Measurements from ENCODE around the gene OR7D4. TPM values are rescaled to one million over a fixed set of nuclear protein-coding genes. Genes with fewer than 3 reads are reported as not detected.
"Not testable (repeated sequence)": the region's sequence is repeated elsewhere in the genome, so short reads cannot be mapped to it uniquely, and the experiment has no call there.

The OR7D4 gene
- not detected for total RNA-seq
- long read RNA-seq, result 0 reads

GRCh38 chr19:9219489-9219888 lies at the start of gene OR7D4:
TSS of gene OR7D4 (minus strand) at chr19:9219589. CDS start at chr19:9214837, 4,752 bp downstream.
- no peak for DNase-seq (ENCODE audit: low spot score)

- DNase-seq (ENCODE audit: low spot score), result no peak
These were observed 31.8 kb upstream of the OR7D4 start for GRCh38 chr19:9251236-9251635.

- no peak for DNase-seq (ENCODE audit: low spot score)
These were observed 31.2 kb upstream of the OR7D4 start, which contains the start of gene OR7E24 for GRCh38 chr19:9250630-9251029. TSS of gene OR7E24 (plus strand) at chr19:9250930. CDS start at chr19:9251044, 114 bp downstream.

GRCh38 chr19:9205501-9206113 lies 13.8 kb downstream of the OR7D4 start:
- no peak for DNase-seq (ENCODE audit: low spot score)

- not testable (repeated sequence) for DNase-seq (ENCODE audit: low spot score)
These were observed 21.3 kb downstream of the OR7D4 start for GRCh38 chr19:9198044-9198443.

- no peak for DNase-seq (ENCODE audit: low spot score)
These were observed 29.9 kb downstream of the OR7D4 start for GRCh38 chr19:9189535-9189934.

GRCh38 chr19:9187191-9187590 lies 32.2 kb downstream of the OR7D4 start:
- DNase-seq (ENCODE audit: low spot score), result no peak

GRCh38 chr19:9183000-9183399 lies 36.4 kb downstream of the OR7D4 start:
- no peak for DNase-seq (ENCODE audit: low spot score)

- no peak for DNase-seq (ENCODE audit: low spot score)
These were observed 40.5 kb downstream of the OR7D4 start, which contains the start of gene OR7D2 for GRCh38 chr19:9178901-9179300. TSS of gene OR7D2 (plus strand) at chr19:9178979. CDS start at chr19:9185782, 6,803 bp downstream.

GRCh38 chr19:9175326-9175725 lies 44.1 kb downstream of the OR7D4 start:
- no peak for DNase-seq (ENCODE audit: low spot score)

- DNase-seq (ENCODE audit: low spot score), result no peak
These were observed 47.9 kb downstream of the OR7D4 start for GRCh38 chr19:9171393-9171991.

- DNase-seq (ENCODE audit: low spot score), result no peak
These were observed 52.5 kb downstream of the OR7D4 start for GRCh38 chr19:9166846-9167245.

GRCh38 chr19:9165261-9165660 lies 54.1 kb downstream of the OR7D4 start:
- DNase-seq (ENCODE audit: low spot score), result no peak

- DNase-seq (ENCODE audit: low spot score), result no peak
These were observed 58.0 kb downstream of the OR7D4 start for GRCh38 chr19:9161427-9161826.

Other genes with a start within 250 kb of the OR7D4 start
- 0.90 TPM for gene MUC16, start 209.2 kb downstream of the OR7D4 start, total RNA-seq
- gene OR1M1, start 132.5 kb downstream of the OR7D4 start, total RNA-seq, result not detected
- not detected for gene OR7G2, start 112.1 kb downstream of the OR7D4 start, total RNA-seq
- not detected for gene OR7G1, start 103.8 kb downstream of the OR7D4 start, total RNA-seq
- gene OR7G3, start 92.6 kb downstream of the OR7D4 start, total RNA-seq, result not detected
- 28.3 TPM for gene ZNF317, start 79.2 kb downstream of the OR7D4 start, total RNA-seq
- not detected for gene OR7D2, start 40.6 kb downstream of the OR7D4 start, total RNA-seq
- gene OR7E24, start 31.3 kb upstream of the OR7D4 start, total RNA-seq, result not detected
- 3.6 TPM for gene ZNF699, start 90.2 kb upstream of the OR7D4 start, total RNA-seq
- 9.7 TPM for gene ZNF559, start 104.6 kb upstream of the OR7D4 start, total RNA-seq
- 0.48 TPM for gene ZNF177, start 143.4 kb upstream of the OR7D4 start, total RNA-seq
- gene ZNF266, start 216.0 kb upstream of the OR7D4 start, total RNA-seq, result 14.0 TPM